UCSD-AML1 (cell line): ENCODE measurements around the gene PGAP6.
"Not testable (repeated sequence)": the region's sequence is repeated elsewhere in the genome, so short reads cannot be mapped to it uniquely, and the experiment has no call there.

Source experiments
- DNase-seq: peaks from one replicate; lab custom pipeline; 2025; ENCODE audit not compliant: unreplicated experiment; lab: John Stamatoyannopoulos, UW

PGAP6 gene

DNA sequence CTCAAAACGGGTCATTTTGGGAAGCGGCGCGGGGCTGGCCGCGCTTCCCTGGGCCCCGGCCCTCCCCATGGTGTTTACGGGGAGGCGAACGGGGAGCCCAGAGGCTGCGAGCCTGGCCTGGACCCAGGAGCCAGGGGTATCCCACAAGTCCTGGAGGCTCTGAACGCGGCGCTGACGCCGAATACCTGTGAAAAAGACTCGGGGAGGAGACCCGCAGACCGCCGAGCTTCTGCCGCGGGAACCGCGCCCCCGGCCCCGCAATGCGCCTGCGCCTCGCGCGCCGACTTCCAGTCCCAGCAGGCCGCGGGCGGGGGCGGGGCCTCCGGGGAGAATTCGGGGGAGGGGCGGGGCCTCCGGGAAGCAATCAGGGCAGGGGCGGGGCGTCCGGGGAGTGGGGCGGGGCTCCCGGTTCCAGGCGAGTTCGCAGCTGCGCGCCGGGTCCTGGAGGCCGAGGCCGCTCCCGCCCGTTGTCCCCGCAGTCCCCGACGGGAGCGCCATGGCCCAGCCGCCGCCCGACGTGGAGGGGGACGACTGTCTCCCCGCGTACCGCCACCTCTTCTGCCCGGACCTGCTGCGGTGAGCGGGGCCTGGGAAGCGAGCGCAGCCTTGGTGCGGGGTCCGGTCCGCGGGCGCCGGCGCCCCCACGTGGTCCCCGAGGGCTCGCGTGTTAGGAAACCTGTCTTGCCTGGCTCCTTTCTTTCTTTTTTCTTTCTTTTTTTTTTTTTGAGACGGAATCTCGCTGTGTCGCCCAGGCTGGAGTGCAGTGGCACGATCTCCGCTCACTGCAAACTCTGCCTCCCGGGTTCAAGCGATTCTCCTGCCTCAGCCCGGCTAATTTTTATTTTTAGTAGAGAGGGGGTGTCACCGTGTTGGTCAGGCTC lies 19.9 kb upstream of the PGAP6 start, which contains the start of gene DECR2:
Gene DECR2 (plus strand): TSS at position 418 of the 881 bp plus-strand sequence. CDS start 79 bp downstream, at position 497.
- peak; percentile 94 for DNase-seq

DNA sequence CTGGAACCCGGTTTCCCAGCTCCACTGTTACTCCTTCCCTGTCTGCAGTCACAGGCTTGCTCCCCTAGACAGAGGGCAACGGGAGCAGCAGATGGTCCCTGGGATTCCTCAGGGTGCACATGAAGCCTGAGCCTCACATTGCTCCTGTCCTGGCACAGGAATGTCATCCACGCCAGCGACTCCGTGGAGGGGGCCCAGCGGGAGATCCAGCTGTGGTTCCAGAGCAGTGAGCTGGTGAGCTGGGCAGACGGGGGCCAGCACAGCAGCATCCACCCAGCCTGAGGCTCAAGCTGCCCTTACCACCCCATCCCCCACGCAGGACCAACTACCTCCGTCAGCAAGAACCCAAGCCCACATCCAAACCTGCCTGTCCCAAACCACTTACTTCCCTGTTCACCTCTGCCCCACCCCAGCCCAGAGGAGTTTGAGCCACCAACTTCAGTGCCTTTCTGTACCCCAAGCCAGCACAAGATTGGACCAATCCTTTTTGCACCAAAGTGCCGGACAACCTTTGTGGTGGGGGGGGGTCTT lies 18.3 kb upstream of the PGAP6 start:
- DNase-seq = no peak

GRCh38 chr16:399340-400019 lies 17.7 kb upstream of the PGAP6 start:
- DNase-seq = no peak

- DNase-seq = no peak
Measured at GRCh38 chr16:398561-399339, 17.0 kb upstream of the PGAP6 start.

- no peak for DNase-seq
Measured at GRCh38 chr16:397736-398332, 16.1 kb upstream of the PGAP6 start.

DNA sequence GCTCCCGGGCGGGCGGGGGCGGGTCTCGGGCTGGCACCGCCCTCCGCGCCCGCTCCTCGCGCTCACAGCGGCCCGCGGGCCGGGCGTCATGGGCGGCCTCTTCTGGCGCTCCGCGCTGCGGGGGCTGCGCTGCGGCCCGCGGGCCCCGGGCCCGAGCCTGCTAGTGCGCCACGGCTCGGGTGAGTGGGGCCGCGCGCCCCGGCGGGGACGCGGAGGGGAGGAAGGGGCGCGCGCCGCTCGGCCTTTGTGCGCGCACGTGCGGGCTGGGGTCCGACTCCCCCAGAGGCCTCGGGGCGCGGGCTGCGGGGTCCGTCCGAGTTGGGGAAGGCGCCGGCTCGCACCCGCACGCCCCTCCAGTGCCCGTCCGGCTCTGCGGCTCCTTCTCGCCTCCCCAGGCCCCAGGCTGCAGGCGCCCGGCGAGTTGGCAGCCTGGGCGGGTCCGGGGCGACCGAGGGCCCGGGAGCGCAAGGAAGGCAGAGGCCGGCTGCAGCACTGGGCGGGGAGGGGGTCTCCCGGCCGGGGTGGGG lies 15.4 kb upstream of the PGAP6 start, which contains the start of gene NME4:
Gene NME4 (plus strand): TSS at position 65 of the 527 bp plus-strand sequence. CDS start 24 bp downstream, at position 89.
- DNase-seq = peak; percentile 63

- peak; percentile 71 for DNase-seq
Measured at GRCh38 chr16:396605-397004, 14.8 kb upstream of the PGAP6 start.

GRCh38 chr16:396199-396598 lies 14.4 kb upstream of the PGAP6 start:
- DNase-seq = no peak

GRCh38 chr16:392450-393030 lies 10.8 kb upstream of the PGAP6 start:
- DNase-seq = no peak

DNA sequence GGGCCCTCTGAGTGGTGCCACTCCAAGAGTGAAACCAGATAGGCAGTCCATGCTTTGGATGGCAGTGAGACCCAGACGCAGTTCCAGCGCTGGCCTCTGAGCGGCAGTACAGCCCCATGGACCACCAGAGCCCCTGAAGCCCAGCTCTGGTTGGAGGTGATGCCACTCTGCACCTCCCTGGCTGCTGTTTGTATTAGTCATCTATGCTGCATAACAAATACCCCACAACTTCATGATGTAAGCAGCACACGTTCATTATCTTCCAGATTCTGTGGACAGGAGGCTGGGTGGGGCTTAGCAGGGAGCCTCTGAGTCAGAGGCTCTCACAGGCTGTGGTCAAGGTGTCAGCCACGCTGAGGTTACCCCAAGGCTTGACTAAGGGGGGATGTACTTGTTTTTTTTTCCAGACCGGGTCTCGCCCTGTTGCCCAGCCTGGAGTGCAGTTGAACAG lies 10.1 kb upstream of the PGAP6 start:
- peak; percentile 83 for DNase-seq

DNA sequence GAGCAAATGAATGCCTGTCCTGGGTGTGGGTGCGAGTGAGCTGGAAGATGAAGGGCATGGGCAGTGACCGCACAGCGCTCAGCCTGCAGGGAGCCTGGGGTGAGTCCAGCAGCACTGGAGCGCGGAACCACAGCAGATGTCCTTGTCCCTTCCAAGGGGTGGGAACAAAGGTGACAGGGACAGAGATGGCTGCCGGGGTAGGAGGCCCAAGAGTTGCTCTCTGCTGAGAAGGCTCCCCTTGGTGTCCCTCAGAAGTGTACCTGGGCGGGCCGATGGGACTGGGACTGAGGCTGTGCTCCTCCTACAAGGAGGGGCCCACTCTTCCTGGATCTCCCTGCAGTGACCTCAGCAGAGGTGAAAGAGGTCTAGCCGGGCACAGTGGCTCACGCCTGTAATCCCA lies 7.6 kb upstream of the PGAP6 start:
- DNase-seq = no peak

DNA sequence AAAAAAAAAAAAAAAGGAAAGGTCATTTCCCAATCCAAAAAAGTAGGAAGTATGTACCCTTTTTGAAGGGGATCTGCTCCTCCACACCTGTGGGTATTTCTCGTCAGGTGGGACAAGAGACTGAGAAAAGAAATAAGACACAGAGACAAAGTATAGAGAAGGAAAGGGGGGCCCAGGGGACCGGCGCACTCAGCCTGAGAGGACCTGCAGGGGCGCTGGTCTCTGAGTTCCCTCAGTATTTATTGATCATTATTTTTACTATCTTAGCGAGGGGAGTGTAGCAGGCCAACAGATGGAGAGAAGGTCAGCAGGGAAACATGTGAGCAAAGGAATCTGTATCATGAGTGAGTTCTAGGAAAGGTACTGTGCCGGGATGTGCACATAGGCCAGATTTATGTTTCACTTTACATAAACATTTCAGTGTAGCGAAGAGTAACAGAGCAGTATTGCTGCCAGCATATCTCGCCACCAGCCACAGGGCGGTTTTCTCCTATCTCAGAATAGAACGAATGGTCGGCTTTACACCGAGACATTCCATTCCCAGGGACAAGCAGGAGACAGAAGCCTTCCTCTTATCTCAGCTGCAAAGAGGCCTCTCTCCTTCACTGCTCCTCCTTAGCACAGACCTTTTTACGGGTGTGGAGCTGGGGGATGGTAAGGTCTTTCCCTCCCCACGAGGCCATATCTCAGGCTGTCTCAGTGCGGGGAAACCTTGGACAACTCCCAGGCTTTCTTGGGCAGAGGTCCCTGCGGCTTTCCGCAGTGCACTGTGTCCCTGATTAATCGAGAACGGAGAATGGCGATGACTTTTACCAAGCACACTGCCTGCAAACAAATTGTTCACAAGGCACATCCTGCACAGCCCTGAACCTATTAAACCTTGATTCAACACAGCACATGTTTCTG lies 6.2 kb upstream of the PGAP6 start:
- DNase-seq = not testable (repeated sequence)

DNA sequence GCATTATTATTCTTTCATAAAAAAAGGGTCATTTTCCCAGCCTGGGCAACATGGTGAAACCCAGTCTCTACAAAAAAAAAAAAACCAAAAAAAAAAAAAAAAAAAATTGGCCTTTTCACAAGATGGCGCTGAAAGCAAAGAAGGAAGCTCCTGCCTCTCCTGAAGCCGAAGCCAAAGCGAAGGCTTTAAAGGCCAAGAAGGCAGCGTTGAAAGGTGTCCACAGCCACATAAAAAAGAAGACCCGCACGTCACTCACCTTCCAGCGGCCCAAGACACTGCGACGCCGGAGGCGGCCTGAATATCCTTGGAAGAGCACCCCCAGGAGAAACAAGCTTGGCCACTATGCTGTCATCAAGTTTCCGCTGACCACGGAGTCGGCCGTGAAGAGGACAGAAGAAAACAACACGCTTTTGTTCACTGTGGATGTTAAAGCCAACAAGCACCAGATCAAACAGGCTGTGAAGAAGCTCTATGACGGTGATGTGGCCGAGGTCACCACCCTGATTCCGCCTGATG lies 4.9 kb upstream of the PGAP6 start:
- no peak for DNase-seq

GRCh38 chr16:383326-384051 lies 1.7 kb upstream of the PGAP6 start:
- DNase-seq = no peak

DNA sequence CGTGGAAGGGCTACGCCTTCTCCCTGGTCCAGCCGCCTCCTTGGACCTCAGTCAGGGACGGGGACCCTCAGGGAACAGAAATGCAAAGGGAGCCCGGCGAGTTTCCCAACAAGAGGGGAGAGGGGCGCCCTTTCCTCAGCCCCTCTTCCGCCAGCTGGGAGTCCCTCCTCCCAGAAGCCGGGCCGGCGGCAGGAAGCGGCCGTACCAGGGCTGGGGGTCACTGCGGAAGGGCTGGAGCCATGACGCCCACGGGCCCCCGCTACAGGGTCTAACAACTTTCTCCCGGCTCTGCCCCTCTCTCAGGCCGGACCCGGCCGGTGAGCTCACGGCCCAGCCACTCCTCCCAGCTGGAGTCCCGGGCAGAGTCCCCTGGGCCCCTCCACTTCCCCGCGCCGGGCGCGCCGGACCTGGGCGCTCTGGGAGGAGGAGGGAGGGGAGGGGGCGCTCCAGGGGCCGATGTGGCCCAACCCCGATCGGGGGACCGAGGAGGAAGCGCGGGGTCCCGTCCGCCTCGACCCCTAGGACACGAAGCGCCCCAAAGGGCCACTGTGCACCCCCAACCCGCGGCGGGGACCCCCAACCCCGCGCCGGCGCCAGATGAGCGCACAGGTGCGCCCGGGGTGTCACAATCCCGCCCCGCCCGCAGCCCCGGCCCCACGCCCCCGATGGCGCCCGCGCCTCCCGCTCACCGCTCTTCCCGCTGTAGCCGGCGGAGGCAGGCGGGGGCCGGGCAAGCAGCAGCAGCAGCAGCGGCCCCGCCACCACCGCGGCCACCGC lies 578 bp downstream of the PGAP6 start:
- DNase-seq = peak; percentile 28

DNA sequence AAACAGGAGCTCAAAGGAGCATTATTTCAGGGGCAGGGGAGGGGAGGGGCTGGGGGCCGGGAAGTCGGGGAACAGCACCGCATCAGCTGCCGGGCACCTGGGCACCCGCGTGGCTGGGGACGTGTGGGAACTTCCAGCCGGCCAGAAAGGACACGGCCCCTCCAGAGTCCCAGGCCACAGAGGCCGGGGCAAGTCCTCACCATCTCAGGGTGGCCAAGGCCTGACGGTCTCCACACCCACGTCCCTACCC lies 1.1 kb downstream of the PGAP6 start:
- DNase-seq = no peak

DNA sequence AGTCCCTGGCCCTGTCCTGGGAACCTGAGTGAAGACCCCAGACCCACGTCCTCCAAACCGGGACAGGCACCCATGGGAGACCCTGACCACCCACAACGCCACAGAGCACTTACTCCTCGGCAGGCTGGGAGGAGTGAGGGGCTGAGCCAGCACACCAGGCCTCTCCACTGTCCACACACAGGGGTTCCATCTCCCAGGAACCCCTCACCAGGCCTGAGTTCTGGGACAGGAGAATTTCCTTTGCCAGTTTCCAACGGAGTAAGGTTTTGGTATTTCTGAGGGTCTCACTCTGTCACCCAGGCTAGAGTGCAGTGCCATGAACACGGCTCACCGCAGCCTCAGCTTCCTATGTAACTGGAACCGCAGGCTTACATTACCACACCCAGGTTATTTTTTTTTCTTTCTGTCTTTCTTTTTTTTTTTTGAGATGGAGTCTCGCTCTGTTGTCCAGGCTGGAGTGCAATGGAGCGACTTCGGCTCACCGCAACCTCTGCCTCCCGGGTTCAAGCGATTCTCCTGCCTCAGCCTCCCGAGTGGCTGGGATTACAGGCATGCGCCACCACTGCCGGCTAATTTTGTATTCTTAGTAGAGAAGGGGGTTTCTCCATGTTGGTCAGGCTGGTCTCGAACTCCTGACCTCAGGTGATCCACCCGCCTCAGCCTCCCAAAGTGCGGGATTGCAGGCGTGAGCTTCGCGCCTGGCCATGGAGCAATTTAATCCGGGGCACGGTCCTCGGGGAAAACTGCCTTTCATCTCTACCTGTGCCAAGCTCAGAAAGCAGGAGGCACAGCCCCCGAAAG lies 1.6 kb downstream of the PGAP6 start:
- no peak for DNase-seq
